Bronchial epithelial cell (primary cell): ENCODE data around the gene XRCC2. TPM values are rescaled to one million over a fixed set of nuclear protein-coding genes. Genes with fewer than 3 reads are reported as not detected.

Experiments used
- DNase-seq: peaks from one replicate; pipeline ENCODE4 v3.0.0-alpha.2; 2010; ENCODE audit warnings: low read depth
- FAIRE-seq: peaks from 2 replicates; lab custom pipeline; 2011; peaks lifted over from hg19 to GRCh38; lab: Jason Lieb, UNC
- H3K27me3 ChIP-seq: 2 replicates; pipeline ENCODE4 v1.5.1; 2011; ENCODE audit warnings: low read length; ENCODE audit not compliant: control insufficient read depth, insufficient read depth
- H3K36me3 ChIP-seq: 2 replicates; pipeline ENCODE4 v1.5.1; 2011; ENCODE audit warnings: low read length; ENCODE audit not compliant: control insufficient read depth, insufficient read depth
- H3K4me3 ChIP-seq: 2 replicates; pipeline ENCODE4 v1.5.1; 2011; ENCODE audit warnings: mild to moderate bottlenecking, low read depth, low read length, control low read depth
- CTCF ChIP-seq: IDR thresholded peaks from 2 replicates; pipeline ENCODE4 v1.5.1; 2011; ENCODE audit warnings: mild to moderate bottlenecking, moderate library complexity, low read length, control low read depth, inconsistent platforms; ENCODE audit not compliant: insufficient read depth, severe bottlenecking
- total RNA-seq: library from RNA; depleted of rRNA; stranded (reverse); fragments of >200 nt; gene quantifications from 2 replicates; pipeline ENCODE4 v1.2.1, GENCODE V29; 2014

XRCC2 gene
- total RNA-seq, 1 donor from 2014 or later: 0.26 TPM

GRCh38 chr7:152643979-152644559 lies 31.9 kb downstream of the XRCC2 start:
- Histone ChIP-seq H3K27me3 (no peaks in the 10 kb centered on the region), H3K4me3 (no peak overlapping the region), H3K36me3 (no peaks in the 10 kb centered on the region)
- no peak for DNase-seq
- TF ChIP-seq CTCF: no peak
- FAIRE-seq: no peak

GRCh38 chr7:152641384-152641783 lies 34.6 kb downstream of the XRCC2 start:
- no peak for TF ChIP-seq CTCF

DNA sequence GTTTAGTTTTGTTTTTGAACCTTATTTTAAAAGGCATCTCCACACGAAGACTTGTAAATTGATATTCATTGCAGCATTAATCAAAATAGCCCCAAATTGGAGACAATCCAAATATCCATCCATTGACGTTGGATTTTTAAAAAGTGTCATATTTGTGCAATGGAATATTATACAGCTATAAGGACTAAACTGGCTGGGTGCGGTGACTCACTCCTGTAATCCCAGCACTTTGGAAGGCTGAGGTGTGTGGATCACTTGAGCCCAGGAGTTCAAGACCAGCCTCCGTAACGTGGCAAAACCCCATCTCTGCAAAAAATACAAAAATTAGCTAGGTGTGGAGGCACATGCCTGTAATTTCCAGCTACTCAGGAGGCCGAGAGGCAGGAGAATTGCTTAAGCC lies 35.1 kb downstream of the XRCC2 start:
- Histone ChIP-seq H3K4me3 (no peak overlapping the region), H3K27me3 (no peaks in the 10 kb centered on the region), H3K36me3 (no peaks in the 10 kb centered on the region)
- DNase-seq: no peak
- FAIRE-seq: no peak
- no peak for TF ChIP-seq CTCF

More at GRCh38 chr7:152641384-152641783, 34.6 kb downstream of the XRCC2 start:
- FAIRE-seq (no peak), DNase-seq (no peak)
- no peaks in the 10 kb centered on the region for H3K27me3 ChIP-seq
- no peaks in the 10 kb centered on the region for H3K36me3 ChIP-seq
- H3K4me3 ChIP-seq: no peak overlapping the region

GRCh38 chr7:152637920-152638580 lies 37.9 kb downstream of the XRCC2 start:
- H3K36me3 ChIP-seq: no peaks in the 10 kb centered on the region
- TF ChIP-seq CTCF: no peak
- FAIRE-seq (no peak), DNase-seq (no peak)
- no peak overlapping the region for H3K4me3 ChIP-seq
- no peaks in the 10 kb centered on the region for H3K27me3 ChIP-seq

GRCh38 chr7:152637161-152637560 lies 38.8 kb downstream of the XRCC2 start:
- no peaks in the 10 kb centered on the region for H3K27me3 ChIP-seq
- no peak for DNase-seq
- TF ChIP-seq CTCF: no peak
- H3K4me3 ChIP-seq: no peak overlapping the region
- no peak for FAIRE-seq
- no peaks in the 10 kb centered on the region for H3K36me3 ChIP-seq
